A549 (cell line): ENCODE results near the gene THSD7A.

Source experiments
- CHD2 ChIP-seq: fragments of 150-350 bp; IDR thresholded peaks from 2 replicates; pipeline ENCODE4 v1.6.1; 2014; ENCODE audit warnings: low read length; ENCODE audit not compliant: partially characterized antibody
- CTCF ChIP-seq: fragments of >200 bp; sonication (Bioruptor Twin); formaldehyde crosslinking; IDR thresholded peaks from 3 replicates; pipeline ENCODE4 v1.5.1; 2016
- EP300 ChIP-seq, 2 experiments: fragments of >200 bp; sonication (Bioruptor Twin); formaldehyde crosslinking; IDR thresholded peaks; 2 replicates in 1 of 2; 3 replicates in 1 of 2; pipeline ENCODE4 v1.6.1; 2016 to 2017
- REST ChIP-seq: fragments of 200-600 bp; sonication (generic); IDR thresholded peaks from 2 replicates; pipeline ENCODE4 v1.6.1; 2016; ENCODE audit warnings: antibody characterized with exemption, mild to moderate bottlenecking, moderate library complexity

- TF ChIP-seq CHD2: no peak
- no peak for TF ChIP-seq REST
- no peak for TF ChIP-seq EP300 (IDR thresholded peaks at IDR 0.05)
- no peak for TF ChIP-seq CTCF
These were observed 26.0 kb upstream of the THSD7A start for GRCh38 chr7:11858026-11858425.
